ENCODE measurements around the gene HSPG2. TPM values are rescaled to one million over a fixed set of nuclear protein-coding genes. Genes with fewer than 3 reads are reported as not detected.

HSPG2 gene
- total RNA-seq, 1 donor from 2014 or later = 1.7 TPM

DNA sequence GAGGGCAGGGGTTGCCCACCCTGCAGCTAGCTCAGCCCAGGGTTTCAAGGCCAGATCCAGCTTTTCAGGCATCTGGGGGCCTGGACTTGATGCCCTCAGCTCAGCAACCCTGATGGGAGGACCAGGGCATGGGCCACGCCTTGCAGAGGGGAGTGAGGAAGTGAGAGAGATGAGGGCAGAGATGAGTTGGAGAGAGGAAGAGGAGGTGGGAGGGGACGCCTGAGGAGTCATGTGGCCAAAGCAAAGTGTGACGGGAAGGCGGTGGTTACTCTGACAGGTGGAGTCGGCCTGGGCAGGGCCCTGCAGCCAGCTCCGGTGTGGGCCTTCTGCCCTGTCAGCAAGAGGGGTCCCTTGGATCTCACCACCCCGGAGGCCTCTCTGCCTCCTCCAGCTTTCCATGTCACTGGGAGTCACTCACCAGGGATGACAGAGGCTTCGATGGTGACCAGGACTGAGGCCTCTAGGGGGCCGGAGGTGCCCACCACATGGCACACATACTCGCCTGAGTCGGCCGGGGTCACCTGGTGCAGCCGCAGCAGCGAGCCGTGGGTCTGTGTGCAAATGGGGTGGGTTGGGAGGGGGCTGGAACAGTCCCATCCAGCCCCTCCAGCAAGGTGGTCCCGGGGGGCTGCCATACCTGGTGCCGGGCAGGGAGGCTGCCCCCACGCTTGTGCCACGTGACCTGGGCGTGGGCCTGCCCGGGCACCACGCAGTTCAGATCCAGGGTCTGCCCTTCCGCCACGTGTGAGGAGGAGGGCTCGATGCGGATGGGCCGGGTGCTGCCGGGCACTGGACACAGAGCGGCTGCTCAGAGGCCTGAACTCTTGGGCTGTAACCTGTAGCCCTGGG, 84.6 kb downstream of the HSPG2 start:
- Mint-ChIP-seq H3K36me3 (ENCODE audit: low read depth) (no peaks in the 10 kb centered on the region), H3K4me1 (peaks cover 11% of the 10 kb centered on the region), H3K4me3 (peak overlapping the region; percentile 29), H3K9me3 (no peaks in the 10 kb centered on the region), H3K27ac (peak overlapping the region; percentile 22), H3K27me3 (no peaks in the 10 kb centered on the region)
- POLR2A ChIA-PET = no interaction called here
- intact Hi-C loops (cut with micrococcal nuclease) = loop anchor here (1.0 kb wide), 1 partner anchor 14 kb away; no protein-coding TSS in a partner anchor
- DNase-seq = no peak
- CTCF ChIA-PET = no interaction called here
- TF ChIP-seq, protein P1, sequence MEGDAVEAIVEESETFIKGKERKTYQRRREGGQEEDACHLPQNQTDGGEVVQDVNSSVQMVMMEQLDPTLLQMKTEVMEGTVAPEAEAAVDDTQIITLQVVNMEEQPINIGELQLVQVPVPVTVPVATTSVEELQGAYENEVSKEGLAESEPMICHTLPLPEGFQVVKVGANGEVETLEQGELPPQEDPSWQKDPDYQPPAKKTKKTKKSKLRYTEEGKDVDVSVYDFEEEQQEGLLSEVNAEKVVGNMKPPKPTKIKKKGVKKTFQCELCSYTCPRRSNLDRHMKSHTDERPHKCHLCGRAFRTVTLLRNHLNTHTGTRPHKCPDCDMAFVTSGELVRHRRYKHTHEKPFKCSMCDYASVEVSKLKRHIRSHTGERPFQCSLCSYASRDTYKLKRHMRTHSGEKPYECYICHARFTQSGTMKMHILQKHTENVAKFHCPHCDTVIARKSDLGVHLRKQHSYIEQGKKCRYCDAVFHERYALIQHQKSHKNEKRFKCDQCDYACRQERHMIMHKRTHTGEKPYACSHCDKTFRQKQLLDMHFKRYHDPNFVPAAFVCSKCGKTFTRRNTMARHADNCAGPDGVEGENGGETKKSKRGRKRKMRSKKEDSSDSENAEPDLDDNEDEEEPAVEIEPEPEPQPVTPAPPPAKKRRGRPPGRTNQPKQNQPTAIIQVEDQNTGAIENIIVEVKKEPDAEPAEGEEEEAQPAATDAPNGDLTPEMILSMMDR (IDR thresholded peaks at IDR 0.05) = no peak
- ATAC-seq (ENCODE audit: low read depth) = peak; percentile 98

DNA sequence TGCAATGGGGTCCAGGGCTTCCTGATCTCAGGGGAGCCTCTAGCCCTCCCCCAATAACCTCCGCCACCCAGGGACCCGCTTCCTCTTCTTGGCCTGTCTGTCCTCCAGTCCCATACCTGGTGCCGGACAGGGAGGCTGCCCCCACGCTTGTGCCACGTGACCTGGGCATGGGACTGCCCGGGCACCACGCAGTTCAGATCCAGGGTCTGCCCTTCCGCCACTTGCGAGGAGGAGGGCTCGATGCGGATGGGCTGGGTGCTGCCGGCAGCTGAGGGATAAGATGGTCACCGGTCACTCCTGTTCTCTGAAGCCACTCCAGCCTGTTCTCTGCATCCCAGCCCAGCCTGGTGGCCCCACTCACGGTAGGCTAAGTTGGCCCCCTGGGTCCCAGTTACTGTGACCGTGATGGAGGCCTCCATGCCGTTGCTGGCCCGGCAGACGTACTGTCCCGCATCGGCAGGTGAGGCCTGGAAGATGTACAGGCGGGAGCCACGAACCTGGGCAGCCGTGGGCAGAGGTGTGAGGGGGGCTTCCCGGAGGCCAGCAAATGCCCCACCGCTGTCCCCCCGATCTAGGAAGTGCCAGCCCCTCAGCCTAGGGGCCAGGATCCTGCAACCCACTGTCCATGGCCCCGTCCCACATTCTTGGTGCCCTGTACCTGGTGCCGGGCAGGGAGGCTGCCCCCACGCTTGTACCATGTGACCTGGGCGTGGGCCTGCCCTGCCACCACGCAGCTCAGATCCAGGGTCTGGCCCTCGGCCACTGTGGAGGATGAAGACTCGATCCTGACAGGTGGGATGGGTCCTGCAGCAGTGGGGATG, 85.5 kb downstream of the HSPG2 start:
- CTCF ChIA-PET = no interaction called here
- POLR2A ChIA-PET = no interaction called here
- H3K4me1 Mint-ChIP-seq = peaks cover 11% of the 10 kb centered on the region
- no peak overlapping the region for H3K4me3 Mint-ChIP-seq
- no peaks in the 10 kb centered on the region for H3K27me3 Mint-ChIP-seq
- no peaks in the 10 kb centered on the region for H3K9me3 Mint-ChIP-seq
- no peak for DNase-seq
- peaks cover 2% of the 10 kb centered on the region for H3K36me3 Mint-ChIP-seq (ENCODE audit: low read depth)
- no peak for ATAC-seq (ENCODE audit: low read depth)
- TF ChIP-seq, protein P1 (IDR thresholded peaks at IDR 0.05) = no peak
- H3K27ac Mint-ChIP-seq = peak overlapping the region; percentile 22
- intact Hi-C loops (cut with micrococcal nuclease) = loop anchor here (1.0 kb wide), 1 partner anchor 15 kb away; no protein-coding TSS in a partner anchor

DNA sequence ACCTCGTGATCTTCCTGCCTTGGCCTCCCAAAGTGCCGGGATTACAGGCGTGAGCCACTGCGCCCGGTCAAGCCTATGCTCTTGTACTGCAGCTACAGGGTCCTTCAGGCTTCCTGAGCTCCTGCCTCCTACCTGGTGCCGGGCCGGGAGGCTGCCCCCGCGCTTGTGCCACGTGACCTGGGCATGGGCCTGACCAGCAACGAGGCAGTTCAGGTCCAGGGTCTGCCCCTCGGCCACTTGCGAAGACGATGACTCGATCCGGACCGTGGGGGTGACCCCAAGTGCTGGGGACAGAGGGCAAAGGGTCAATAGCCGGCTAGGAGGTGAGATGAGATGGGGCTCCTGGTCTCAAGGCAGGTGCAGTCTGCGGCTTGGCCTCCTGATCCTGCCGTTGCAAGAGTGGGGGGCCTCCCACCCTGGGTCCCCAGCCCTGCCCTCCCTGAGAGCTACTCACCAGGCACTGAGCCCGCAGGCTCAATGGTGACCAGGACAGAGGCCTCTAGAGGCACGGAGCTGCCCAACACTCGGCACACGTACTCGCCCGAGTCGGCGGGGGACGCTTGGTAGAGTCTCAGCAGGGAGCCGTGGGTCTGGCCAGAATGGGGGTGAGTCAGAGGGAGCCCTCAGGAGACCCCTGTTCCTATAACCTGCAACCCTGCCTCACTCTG, 87.1 kb downstream of the HSPG2 start:
- Mint-ChIP-seq H3K4me3 (no peak overlapping the region), H3K9me3 (no peaks in the 10 kb centered on the region), H3K36me3 (ENCODE audit: low read depth) (peaks cover 2% of the 10 kb centered on the region), H3K27ac (no peak overlapping the region), H3K27me3 (no peaks in the 10 kb centered on the region), H3K4me1 (peaks cover 11% of the 10 kb centered on the region)
- ChIA-PET POLR2A (no interaction called here), CTCF (no interaction called here)
- ATAC-seq (ENCODE audit: low read depth) (no peak), DNase-seq (no peak)
- intact Hi-C loops (cut with micrococcal nuclease) = no loop called here
- TF ChIP-seq, protein P1 (IDR thresholded peaks at IDR 0.05) = no peak

DNA sequence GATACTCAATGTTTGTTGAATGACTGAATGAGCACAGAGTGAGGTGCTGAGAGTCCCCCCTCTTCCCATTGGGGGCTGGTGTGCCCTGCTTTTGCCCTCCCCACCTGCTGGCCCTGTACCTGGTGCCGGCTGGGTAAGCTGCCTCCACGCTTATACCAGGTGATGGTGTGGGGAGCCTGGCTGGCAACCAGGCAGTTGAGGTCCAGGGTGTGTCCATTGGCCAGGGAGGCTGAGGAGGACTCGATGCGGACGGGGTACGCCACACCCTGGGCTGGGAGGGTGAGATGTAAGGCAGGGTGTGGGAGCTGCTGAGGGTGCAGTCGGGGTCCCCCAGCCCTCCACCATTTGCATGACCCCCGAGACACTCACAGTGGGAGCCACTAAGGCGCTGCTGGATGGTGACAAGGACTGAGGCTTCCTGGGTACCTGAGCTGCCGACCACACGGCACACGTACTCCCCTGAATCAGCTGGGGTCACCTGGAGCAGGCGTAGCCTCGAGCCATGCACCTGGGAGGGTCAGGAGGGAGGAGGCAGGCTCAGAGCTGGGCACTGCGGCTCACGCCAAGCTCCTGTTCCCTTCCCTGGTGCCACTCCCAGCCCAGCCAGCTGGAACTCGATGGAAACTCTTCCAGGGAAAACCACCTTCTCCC, 88.5 kb downstream of the HSPG2 start:
- POLR2A ChIA-PET = interaction anchor here (0.5 to 0.6 kb wide), 2 partner anchors 10 to 173 kb away, joined by 3 to 4 read pairs; no protein-coding TSS in a partner anchor
- no peak for ATAC-seq (ENCODE audit: low read depth)
- DNase-seq = no peak
- peaks cover 11% of the 10 kb centered on the region for H3K4me1 Mint-ChIP-seq
- no peaks in the 10 kb centered on the region for H3K27me3 Mint-ChIP-seq
- H3K4me3 Mint-ChIP-seq = no peak overlapping the region
- intact Hi-C loops (cut with micrococcal nuclease) = no loop called here
- CTCF ChIA-PET = no interaction called here
- TF ChIP-seq, protein P1 (IDR thresholded peaks at IDR 0.05) = no peak
- H3K27ac Mint-ChIP-seq = no peak overlapping the region
- no peaks in the 10 kb centered on the region for H3K9me3 Mint-ChIP-seq
- peaks cover 2% of the 10 kb centered on the region for H3K36me3 Mint-ChIP-seq (ENCODE audit: low read depth)

All from activated B cell treated with CpG ODN at 0.5 μM for 24 hours (primary cell).